NCI-H146 (cell line): ENCODE data around the gene PRND.
"Not testable (repeated sequence)": the region's sequence is repeated elsewhere in the genome, so short reads cannot be mapped to it uniquely, and the experiment has no call there.

Experiments used
- DNase-seq: peaks from one replicate; lab custom pipeline; 2025; lab: John Stamatoyannopoulos, UW

The PRND gene

GRCh38 chr20:4708856-4709255, 12.9 kb upstream of the PRND start:
- no peak for DNase-seq

- no peak for DNase-seq
Measured at GRCh38 chr20:4709261-4710105, 12.2 kb upstream of the PRND start.

GRCh38 chr20:4710106-4710475, 11.6 kb upstream of the PRND start:
- no peak for DNase-seq

- DNase-seq: no peak
Measured at GRCh38 chr20:4711511-4711910, 10.2 kb upstream of the PRND start.

GRCh38 chr20:4713401-4713800, 8.3 kb upstream of the PRND start:
- no peak for DNase-seq

GRCh38 chr20:4714818-4715217, 6.9 kb upstream of the PRND start:
- no peak for DNase-seq

GRCh38 chr20:4717816-4718570, 3.7 kb upstream of the PRND start:
- DNase-seq: no peak

- DNase-seq: no peak
Measured at GRCh38 chr20:4719190-4719589, 2.5 kb upstream of the PRND start.

GRCh38 chr20:4720041-4720976, 1.4 kb upstream of the PRND start:
- DNase-seq: peak; percentile 50

GRCh38 chr20:4720977-4721349, 746 bp upstream of the PRND start:
- no peak for DNase-seq

GRCh38 chr20:4722571-4722970, 862 bp downstream of the PRND start:
- DNase-seq: no peak

- no peak for DNase-seq
Measured at GRCh38 chr20:4722993-4723392, 1.3 kb downstream of the PRND start.

- DNase-seq: not testable (repeated sequence)
Measured at GRCh38 chr20:4723553-4723952, 1.8 kb downstream of the PRND start.

GRCh38 chr20:4724459-4725262, 3.0 kb downstream of the PRND start:
- DNase-seq: no peak

- no peak for DNase-seq
Measured at GRCh38 chr20:4725263-4725550, 3.5 kb downstream of the PRND start.

GRCh38 chr20:4726710-4727397, 5.1 kb downstream of the PRND start:
- no peak for DNase-seq

GRCh38 chr20:4728120-4728760, 6.5 kb downstream of the PRND start:
- DNase-seq: no peak

GRCh38 chr20:4729265-4729664, 7.6 kb downstream of the PRND start:
- no peak for DNase-seq

GRCh38 chr20:4730780-4731179, 9.1 kb downstream of the PRND start:
- peak; percentile 49 for DNase-seq

GRCh38 chr20:4736875-4737274, 15.2 kb downstream of the PRND start:
- DNase-seq: no peak
